Endodermal cell (in vitro differentiated cells): ENCODE results near the gene CAPZB. TPM values are rescaled to one million over a fixed set of nuclear protein-coding genes. Genes with fewer than 3 reads are reported as not detected.

Experiments used
- DNase-seq: peaks from one replicate; pipeline ENCODE4 v3.0.0-alpha.2; 2017
- H3K27ac ChIP-seq: 2 replicates; pipeline ENCODE4 v1.5.1; 2013; ENCODE audit warnings: mild to moderate bottlenecking, low read depth, low read length, moderate library complexity
- H3K27me3 ChIP-seq: 2 replicates; pipeline ENCODE4 v1.6.1; 2013; ENCODE audit warnings: mild to moderate bottlenecking, low read length, moderate library complexity; ENCODE audit not compliant: insufficient read depth, control insufficient read depth, poor library complexity, severe bottlenecking
- H3K36me3 ChIP-seq: 2 replicates; pipeline ENCODE4 v1.7.0; 2013; ENCODE audit warnings: mild to moderate bottlenecking, low read length, moderate library complexity; ENCODE audit not compliant: control insufficient read depth, insufficient read depth
- H3K4me1 ChIP-seq: one replicate; pipeline ENCODE4 v1.7.0; 2013; ENCODE audit warnings: low read length; ENCODE audit not compliant: control insufficient read depth, insufficient read depth
- H3K4me3 ChIP-seq: 2 replicates; pipeline ENCODE4 v1.5.1; 2013; ENCODE audit warnings: mild to moderate bottlenecking, low read length, moderate library complexity
- H3K9ac ChIP-seq: 2 replicates; pipeline ENCODE4 v1.6.1; 2013; ENCODE audit warnings: mild to moderate bottlenecking, low read length, moderate library complexity; ENCODE audit not compliant: poor library complexity, severe bottlenecking; ENCODE audit errors: extremely low read depth
- H3K9me3 ChIP-seq: 2 replicates; pipeline ENCODE4 v1.6.1; 2013; ENCODE audit warnings: mild to moderate bottlenecking, low read length, moderate library complexity; ENCODE audit not compliant: control insufficient read depth
- H3K27ac Mint-ChIP-seq: 2 replicates; pipeline ENCODE4 v1.8.0; 2020; ENCODE audit warnings: mixed read lengths
- H3K27me3 Mint-ChIP-seq: 2 replicates; pipeline ENCODE4 v1.8.0; 2021; ENCODE audit warnings: mild to moderate bottlenecking, mixed read lengths; ENCODE audit not compliant: insufficient read depth
- H3K36me3 Mint-ChIP-seq: 2 replicates; pipeline ENCODE4 v1.8.0; 2020; ENCODE audit warnings: low read depth, mixed read lengths
- H3K4me1 Mint-ChIP-seq: 2 replicates; pipeline ENCODE4 v1.8.0; 2020; ENCODE audit warnings: mixed read lengths
- H3K4me3 Mint-ChIP-seq: 2 replicates; pipeline ENCODE4 v1.8.0; 2020; ENCODE audit warnings: mild to moderate bottlenecking, moderate library complexity, mixed read lengths
- H3K9me3 Mint-ChIP-seq: 2 replicates; pipeline ENCODE4 v1.8.0; 2020; ENCODE audit warnings: mild to moderate bottlenecking, mixed read lengths
- WGBS, 2 experiments: methylation state at CpG; one replicate each; pipeline versions ENCODE4 v1.1.5 to v1.1.7; 2013; ENCODE audit warnings: missing lambda C conversion rate in 2 of 2, mixed read lengths in 1 of 2; ENCODE audit not compliant: insufficient coverage in 1 of 2, insufficient read length in 1 of 2; 5-methylcytosine and 5-hydroxymethylcytosine counted together
- total RNA-seq, 2 donors: library from RNA; stranded (reverse); fragmentation: NEBNext Ultra II Directional in 1 of 2; extraction: Animal tissue kit (Norgen Biotek cat#: 25700) in 1 of 2; gene quantifications; 2 replicates in 1 of 2; 3 replicates in 1 of 2; pipeline ENCODE4 v1.2.1, GENCODE V29; 2021
- TF ChIP-seq, protein P1 (sequence below): fragments of 200-600 bp; sonication (generic); conservative IDR thresholded peaks from 2 replicates; pipeline ENCODE4 v1.5.0; 2021; ENCODE audit warnings: antibody characterized with exemption, mild to moderate bottlenecking

Gene CAPZB
- total RNA-seq, 2 donors from 2014 or later, result 334 to 362 TPM

DNA sequence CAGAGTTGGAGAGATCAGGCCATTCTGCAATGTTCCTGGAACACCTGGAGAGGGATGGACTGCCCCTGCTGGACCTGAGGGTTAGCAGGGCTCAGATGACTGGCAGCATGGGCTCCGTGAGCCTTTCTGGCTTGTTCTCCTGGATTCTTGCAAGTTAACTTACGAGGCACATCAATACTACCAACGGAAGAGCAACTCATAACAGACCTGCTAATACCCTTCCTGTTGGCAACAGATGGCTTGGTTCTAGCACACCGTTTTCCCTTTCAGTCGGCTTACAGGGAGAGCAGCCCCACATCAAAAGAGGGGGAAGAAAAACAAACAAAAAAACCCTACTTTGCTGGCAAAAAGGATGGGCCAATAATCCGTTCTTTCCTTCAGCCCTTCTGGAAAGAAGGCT is 125.3 kb downstream of the CAPZB start:
- no peak overlapping the region for H3K9ac ChIP-seq
- H3K27ac Mint-ChIP-seq, result no peak overlapping the region
- no peak overlapping the region for H3K4me3 Mint-ChIP-seq
- no peak for DNase-seq
- peaks cover 23% of the 10 kb centered on the region for H3K4me1 Mint-ChIP-seq
- H3K27ac ChIP-seq, result no peak overlapping the region
- TF ChIP-seq, protein P1, sequence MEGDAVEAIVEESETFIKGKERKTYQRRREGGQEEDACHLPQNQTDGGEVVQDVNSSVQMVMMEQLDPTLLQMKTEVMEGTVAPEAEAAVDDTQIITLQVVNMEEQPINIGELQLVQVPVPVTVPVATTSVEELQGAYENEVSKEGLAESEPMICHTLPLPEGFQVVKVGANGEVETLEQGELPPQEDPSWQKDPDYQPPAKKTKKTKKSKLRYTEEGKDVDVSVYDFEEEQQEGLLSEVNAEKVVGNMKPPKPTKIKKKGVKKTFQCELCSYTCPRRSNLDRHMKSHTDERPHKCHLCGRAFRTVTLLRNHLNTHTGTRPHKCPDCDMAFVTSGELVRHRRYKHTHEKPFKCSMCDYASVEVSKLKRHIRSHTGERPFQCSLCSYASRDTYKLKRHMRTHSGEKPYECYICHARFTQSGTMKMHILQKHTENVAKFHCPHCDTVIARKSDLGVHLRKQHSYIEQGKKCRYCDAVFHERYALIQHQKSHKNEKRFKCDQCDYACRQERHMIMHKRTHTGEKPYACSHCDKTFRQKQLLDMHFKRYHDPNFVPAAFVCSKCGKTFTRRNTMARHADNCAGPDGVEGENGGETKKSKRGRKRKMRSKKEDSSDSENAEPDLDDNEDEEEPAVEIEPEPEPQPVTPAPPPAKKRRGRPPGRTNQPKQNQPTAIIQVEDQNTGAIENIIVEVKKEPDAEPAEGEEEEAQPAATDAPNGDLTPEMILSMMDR, result no peak
- H3K4me3 ChIP-seq, result no peak overlapping the region
- H3K9me3 Mint-ChIP-seq, result no peaks in the 10 kb centered on the region
- no peaks in the 10 kb centered on the region for H3K27me3 Mint-ChIP-seq
- H3K4me1 ChIP-seq, result no peaks in the 10 kb centered on the region
- WGBS, 2 experiments, result 87 to 92% methylated on average over 6 of the region's 6 CpGs
- no peaks in the 10 kb centered on the region for H3K27me3 ChIP-seq
- no peaks in the 10 kb centered on the region for H3K9me3 ChIP-seq
- peaks cover 51% of the 10 kb centered on the region for H3K36me3 ChIP-seq
- peaks cover 34% of the 10 kb centered on the region for H3K36me3 Mint-ChIP-seq

DNA sequence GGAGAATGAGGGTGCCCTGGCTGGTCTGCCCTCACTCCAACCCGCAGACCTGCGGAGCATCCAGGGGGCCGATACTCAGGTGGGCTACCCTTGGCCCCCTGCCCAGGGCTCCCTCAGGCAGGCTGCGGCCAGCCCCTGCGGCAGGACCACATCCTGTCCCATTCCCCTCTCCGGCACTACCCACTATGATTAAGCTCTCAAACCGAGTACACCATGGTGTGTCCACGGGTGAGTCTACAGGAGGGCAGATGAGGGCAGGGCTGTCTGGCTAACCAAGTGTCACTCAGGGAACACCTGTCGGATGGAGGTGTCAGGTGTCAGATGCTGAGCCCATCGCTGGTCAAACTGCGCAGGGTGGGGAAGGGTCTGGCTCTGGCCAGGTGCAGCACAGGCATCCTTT is 126.0 kb downstream of the CAPZB start:
- H3K27ac Mint-ChIP-seq, result no peak overlapping the region
- H3K4me1 Mint-ChIP-seq, result peaks cover 26% of the 10 kb centered on the region
- TF ChIP-seq, protein P1, result no peak
- 90 to 91% methylated on average over 7 to 11 of the region's 11 CpGs for WGBS, 2 experiments
- Histone ChIP-seq H3K9me3 (no peaks in the 10 kb centered on the region), H3K4me1 (peaks cover 3% of the 10 kb centered on the region), H3K9ac (no peak overlapping the region), H3K4me3 (no peak overlapping the region), H3K36me3 (peaks cover 49% of the 10 kb centered on the region), H3K27me3 (no peaks in the 10 kb centered on the region), H3K27ac (no peak overlapping the region)
- no peak overlapping the region for H3K4me3 Mint-ChIP-seq
- no peak for DNase-seq
- no peaks in the 10 kb centered on the region for H3K27me3 Mint-ChIP-seq
- H3K9me3 Mint-ChIP-seq, result no peaks in the 10 kb centered on the region
- H3K36me3 Mint-ChIP-seq, result peaks cover 39% of the 10 kb centered on the region

DNA sequence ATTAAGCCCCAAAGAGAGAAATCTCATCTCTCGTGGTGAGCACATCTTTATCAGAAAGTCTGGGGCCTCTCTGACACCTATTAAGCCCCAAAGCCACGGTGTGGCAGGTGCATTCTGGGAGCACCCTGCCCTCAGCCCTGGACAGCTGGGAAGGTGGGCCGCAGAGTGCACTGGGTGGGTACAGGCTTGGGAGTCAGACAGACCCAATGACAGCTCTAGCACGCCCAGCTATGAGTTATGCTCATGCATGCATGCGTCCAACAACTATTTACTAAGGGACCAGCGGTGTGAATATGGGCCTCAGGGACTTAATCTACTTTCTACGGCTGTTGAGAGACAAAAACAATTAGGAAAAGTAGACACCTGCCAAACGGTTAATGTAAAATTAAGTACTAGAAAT is 126.6 kb downstream of the CAPZB start:
- Mint-ChIP-seq H3K9me3 (no peaks in the 10 kb centered on the region), H3K4me3 (no peak overlapping the region), H3K27me3 (no peaks in the 10 kb centered on the region), H3K27ac (no peak overlapping the region), H3K36me3 (peaks cover 41% of the 10 kb centered on the region), H3K4me1 (peaks cover 26% of the 10 kb centered on the region)
- WGBS, 2 experiments, result 92 to 95% methylated on average over 6 to 7 of the region's 8 CpGs
- H3K9ac ChIP-seq, result no peak overlapping the region
- H3K27ac ChIP-seq, result no peak overlapping the region
- no peak overlapping the region for H3K4me3 ChIP-seq
- DNase-seq, result no peak
- H3K36me3 ChIP-seq, result peaks cover 51% of the 10 kb centered on the region
- no peaks in the 10 kb centered on the region for H3K9me3 ChIP-seq
- H3K4me1 ChIP-seq, result peaks cover 5% of the 10 kb centered on the region
- TF ChIP-seq, protein P1, result no peak
- no peaks in the 10 kb centered on the region for H3K27me3 ChIP-seq
